ENCODE results near the gene MEX3D.

MEX3D gene

GRCh38 chr19:1514986-1515721 lies 53.0 kb downstream of the MEX3D start:
- FAIRE-seq: no peak

- no peak for FAIRE-seq
Measured at GRCh38 chr19:1514295-1514661, 53.8 kb downstream of the MEX3D start.

GRCh38 chr19:1513499-1514294 lies 54.4 kb downstream of the MEX3D start:
- FAIRE-seq: no peak

- FAIRE-seq: no peak
Measured at GRCh38 chr19:1512671-1513498, 55.2 kb downstream of the MEX3D start, which contains the start of gene ADAMTSL5. TSS of gene ADAMTSL5 (minus strand) at chr19:1513019. CDS start at chr19:1510943, 2,076 bp downstream.

GRCh38 chr19:1511318-1512317 lies 56.5 kb downstream of the MEX3D start:
- no peak for FAIRE-seq

- FAIRE-seq: no peak
Measured at GRCh38 chr19:1510807-1511206, 57.3 kb downstream of the MEX3D start.

- FAIRE-seq: no peak
Measured at GRCh38 chr19:1510442-1510806, 57.7 kb downstream of the MEX3D start.

- FAIRE-seq: peak; percentile 19
Measured at GRCh38 chr19:1509602-1510441, 58.3 kb downstream of the MEX3D start.

GRCh38 chr19:1508507-1508856 lies 59.6 kb downstream of the MEX3D start:
- FAIRE-seq: no peak

GRCh38 chr19:1507763-1508506 lies 60.2 kb downstream of the MEX3D start:
- peak; percentile 96 for FAIRE-seq

GRCh38 chr19:1507192-1507660 lies 60.9 kb downstream of the MEX3D start:
- no peak for FAIRE-seq

GRCh38 chr19:1505991-1506881 lies 61.9 kb downstream of the MEX3D start:
- no peak for FAIRE-seq

GRCh38 chr19:1505012-1505411 lies 63.1 kb downstream of the MEX3D start:
- no peak for FAIRE-seq

All from G401.6 (cell line).